ENCODE results near the gene PKMYT1.

- TF ChIP-seq CTCF (conservative IDR thresholded peaks at IDR 0.05; ENCODE audit: low read length) = no peak
- no peak for TF ChIP-seq EZH2phosphoT487 (IDR thresholded peaks at IDR 0.05; ENCODE audit: borderline replicate concordance)
Observed at GRCh38 chr16:2980227-2981176, at the start of gene PKMYT1.
